GM18907 (cell line): ENCODE measurements around the gene XRN2.
"Not testable (repeated sequence)": the region's sequence is repeated elsewhere in the genome, so short reads cannot be mapped to it uniquely, and the experiment has no call there.

Experiments
- ATAC-seq: cut with Tn5 transposase; IDR thresholded peaks from one replicate; pipeline ENCODE4 v1.9.1; 2021; ENCODE audit warnings: mild to moderate bottlenecking, moderate library complexity; ENCODE audit not compliant: unreplicated experiment

XRN2 gene

DNA sequence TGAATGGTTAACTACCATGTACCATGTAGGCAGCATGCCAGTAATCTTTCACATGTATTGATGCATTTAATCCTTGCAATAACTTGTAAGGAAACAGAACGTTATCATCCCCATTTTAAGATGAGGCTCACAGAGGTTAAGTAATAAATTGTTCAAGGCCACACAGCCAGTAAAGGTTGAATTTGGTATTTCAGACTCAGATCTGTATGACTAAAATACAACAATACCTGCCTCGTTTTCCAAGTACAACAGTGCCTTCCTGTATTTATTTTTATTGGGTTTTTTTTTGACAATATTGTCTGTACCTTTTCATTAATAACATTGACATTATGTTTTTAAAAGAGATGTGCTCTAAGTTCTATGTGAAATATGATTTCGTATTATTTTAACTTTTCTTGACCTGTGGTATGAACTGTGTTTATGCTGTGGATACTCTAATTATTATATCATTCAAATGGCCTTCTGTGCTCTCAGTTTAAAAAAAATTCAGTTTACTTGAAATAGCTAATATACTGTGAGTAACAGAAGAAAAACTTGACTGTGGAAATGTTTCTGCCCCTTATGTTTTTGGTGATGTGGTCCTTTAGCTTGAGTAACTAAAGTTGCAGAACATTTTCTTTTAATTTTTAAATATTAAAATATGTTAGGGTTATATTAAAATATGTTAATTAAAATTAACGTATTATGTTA lies 39.7 kb downstream of the XRN2 start:
- ATAC-seq, result no peak

DNA sequence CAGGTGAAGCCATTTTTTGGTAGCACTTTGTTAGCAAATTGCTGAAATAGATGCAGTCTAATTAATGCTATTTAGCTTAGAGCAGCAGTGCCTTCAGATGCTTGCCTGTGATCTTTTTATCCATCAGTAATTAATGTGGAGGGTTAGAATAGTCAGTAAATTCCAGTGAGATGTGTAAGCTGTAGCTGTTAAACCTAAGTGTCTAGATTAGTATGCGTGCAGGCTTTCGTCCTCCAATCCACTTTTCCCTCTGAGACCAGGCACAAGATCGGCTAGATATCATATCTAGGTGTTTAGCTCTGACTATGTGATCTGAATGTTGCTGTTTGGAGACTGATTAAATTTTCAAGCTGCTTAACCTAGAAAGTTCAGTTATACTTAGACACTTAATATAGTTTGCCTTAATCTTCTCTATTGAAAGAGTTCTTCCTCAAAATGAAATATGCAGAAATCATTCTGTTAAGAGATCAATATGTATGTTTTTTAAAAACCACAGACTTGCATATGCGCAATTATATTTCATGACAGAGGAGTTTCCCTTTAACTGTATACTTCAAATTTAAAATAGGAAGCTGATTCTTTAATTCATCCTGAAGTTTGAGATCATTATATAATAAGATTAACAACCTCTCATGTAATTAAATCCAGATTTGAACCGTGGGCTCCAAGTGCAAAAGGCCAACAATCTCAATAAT lies 41.2 kb downstream of the XRN2 start:
- ATAC-seq, result no peak

DNA sequence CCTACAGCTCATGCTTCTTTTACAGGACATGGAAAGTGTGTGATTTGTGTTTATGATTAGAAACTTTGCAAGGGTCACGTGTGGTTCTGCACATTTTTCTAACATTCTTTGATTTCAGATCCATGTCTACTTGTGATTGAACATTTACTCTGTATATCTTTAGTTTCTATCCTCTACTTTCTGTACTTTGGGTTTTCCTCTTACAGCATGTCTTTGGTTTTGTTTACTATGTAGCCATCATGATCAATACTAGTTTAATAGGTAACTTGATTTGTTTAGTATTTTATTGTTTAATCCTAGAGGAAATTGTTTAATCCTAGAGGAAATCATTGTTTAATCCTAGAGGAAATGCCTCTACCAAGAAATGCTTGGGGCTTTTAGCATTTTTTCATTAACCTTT lies 41.8 kb downstream of the XRN2 start:
- no peak for ATAC-seq

DNA sequence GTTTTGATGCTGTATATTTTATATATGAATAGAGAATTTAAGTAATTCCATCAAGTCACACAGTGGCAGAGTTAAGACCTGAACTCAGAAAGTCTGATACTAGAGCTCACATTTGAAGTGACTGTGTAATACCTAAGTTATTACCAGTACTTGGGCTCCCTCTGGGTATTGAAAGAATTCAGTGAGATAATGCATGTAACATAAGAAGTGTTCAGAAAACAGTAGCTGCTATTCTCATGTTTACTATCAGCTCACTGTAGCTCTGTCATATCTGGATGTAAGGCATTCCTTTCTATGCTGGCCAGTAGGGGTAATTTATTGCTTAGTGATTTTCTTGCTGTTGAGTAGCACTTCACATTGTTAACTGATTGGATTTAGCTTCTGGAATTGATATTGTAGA lies 49.6 kb downstream of the XRN2 start:
- ATAC-seq, result no peak

DNA sequence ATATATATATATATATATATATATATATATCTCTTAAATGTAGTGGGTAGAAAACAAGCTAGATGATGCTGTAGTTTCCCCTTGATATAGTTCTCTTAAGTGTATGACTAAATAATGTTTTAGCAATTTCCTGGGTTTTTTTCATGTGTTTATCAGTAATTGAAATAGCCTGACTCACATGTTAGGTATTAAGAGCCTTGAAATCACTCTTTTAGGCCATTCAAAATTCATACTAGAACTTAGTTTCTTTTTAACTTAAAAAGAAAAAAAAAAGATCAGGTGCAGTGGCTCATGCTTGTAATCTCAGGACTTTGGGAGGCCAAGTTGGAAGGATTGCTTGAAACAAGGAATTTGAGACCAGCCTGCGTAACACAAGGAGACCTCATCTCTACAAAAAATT lies 50.1 kb downstream of the XRN2 start:
- ATAC-seq, result no peak

DNA sequence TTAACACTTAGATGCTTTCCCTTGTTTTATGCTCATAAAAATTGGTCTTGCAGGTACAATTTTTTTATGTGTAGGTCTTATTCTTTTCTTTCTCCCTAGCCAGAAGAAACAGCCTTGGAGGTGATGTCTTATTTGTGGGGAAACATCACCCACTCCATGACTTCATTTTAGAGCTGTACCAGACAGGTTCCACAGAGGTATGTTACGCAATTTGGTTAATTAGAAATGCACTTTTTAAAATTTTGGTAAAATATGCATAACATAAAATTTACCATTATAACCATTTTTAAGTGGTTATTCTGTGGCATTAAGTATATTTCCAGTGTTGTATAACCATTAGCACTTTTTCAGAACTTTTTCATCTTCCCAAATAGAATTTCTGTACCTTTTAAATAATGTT lies 52.9 kb downstream of the XRN2 start:
- no peak for ATAC-seq

DNA sequence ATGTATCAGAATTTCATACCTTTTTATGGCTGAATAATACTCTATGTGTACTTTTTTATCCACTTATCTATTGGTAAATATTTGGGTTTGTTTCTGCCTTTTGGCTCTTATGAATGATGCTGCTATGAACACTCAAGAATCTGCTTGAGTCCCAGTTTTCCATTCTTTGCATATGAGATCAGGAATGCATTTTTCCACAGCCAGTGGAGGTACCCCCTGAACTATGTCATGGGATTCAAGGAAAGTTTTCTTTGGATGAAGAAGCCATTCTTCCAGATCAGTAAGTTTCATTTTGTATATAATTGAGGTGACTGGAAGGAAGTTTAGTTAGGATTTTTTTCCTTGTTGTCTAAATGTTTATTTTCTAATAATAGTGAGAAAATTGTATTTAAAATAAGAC lies 53.3 kb downstream of the XRN2 start:
- ATAC-seq, result no peak

DNA sequence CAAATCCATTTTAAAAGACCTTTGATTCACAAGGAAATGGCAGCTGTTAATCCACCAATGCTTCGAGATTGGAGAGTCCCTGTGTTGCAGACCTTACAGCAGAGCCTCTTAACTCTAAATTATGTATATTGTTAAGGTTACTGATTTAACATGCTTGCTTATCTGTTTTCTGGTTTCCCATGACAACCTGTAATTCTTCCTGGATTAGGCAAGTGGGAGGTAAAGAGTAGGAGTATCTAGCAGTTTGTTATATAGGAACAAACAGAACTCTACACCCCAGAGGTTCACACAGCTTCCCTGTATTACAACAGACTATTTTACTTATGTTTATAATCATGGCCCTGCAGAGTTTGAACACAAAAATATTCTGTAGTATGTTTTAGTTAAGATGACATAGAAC lies 54.7 kb downstream of the XRN2 start:
- ATAC-seq, result no peak

DNA sequence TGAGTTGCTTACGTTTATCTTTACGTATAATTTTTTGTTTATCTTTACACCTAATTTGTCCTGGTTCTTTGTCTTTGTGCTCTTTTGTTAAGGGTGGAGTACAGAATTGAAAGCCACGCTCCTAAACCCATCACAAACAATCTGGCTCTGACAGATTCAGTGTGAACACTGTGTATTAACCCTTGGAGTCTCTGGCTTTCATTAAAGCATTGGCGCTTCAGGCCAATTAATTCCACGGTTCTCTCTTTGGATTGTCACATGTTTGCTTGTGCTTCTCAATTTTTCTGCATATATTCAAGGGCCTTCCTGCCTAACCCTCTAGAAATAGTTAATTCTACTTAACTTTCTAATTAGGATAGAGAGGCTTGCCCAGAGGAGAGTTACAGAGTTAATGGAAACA lies 55.6 kb downstream of the XRN2 start:
- ATAC-seq, result no peak

DNA sequence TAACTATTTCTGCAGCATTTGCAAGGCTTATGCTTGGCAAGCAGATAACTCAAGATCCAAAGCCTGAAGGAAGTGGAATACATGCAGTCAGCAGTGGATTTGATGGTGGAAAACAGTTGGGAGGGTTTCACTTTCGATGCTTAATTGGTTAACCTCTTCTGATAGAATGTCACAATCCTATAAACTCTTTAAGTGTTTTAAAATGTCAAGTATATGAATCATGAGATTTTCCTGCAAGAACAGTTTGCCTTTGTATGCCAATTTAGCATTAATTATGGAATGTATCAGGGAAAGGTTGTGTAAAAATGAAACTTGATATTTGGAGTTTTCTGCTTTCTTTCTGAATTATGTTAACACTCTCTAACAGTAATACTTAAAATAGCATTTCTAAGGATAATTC lies 57.6 kb downstream of the XRN2 start:
- ATAC-seq, result no peak

DNA sequence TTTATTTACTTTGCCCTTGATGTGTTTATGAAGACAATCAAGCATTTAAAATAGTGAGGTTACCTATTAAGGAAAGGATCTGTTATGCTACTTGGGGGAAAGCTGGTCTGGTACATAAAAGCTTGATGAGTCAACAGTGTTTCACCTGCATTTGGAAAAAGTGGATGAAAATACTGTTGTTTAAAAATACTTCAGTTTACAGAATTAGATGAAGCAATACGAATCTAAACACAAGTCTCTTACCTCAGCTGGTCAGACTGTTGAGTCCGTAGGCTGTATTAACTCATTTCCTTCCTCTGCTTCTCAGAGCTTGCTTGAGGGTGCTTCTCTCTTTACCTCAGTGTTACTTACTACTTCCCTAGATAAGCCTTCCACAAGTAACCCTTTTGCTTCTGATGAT lies 58.1 kb downstream of the XRN2 start:
- no peak for ATAC-seq

DNA sequence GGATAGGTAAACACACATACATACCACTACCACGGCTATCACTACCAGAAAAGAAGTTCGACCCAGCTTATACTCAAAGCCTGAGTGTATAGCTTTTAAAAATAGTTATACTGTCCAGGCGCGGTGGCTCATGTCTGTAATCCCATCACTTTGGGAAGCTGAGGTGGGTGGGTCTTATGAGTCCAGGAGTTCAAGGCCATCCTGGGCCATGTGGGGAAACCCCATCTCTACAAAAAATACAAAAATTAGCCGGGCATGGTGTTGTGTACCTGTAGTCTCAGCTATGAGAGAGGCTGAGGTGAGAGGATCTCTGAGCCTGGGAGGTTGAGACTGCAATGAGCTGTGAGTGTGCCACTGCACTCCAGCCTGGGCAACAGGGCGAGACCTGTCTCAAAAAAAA lies 61.3 kb downstream of the XRN2 start:
- no peak for ATAC-seq

DNA sequence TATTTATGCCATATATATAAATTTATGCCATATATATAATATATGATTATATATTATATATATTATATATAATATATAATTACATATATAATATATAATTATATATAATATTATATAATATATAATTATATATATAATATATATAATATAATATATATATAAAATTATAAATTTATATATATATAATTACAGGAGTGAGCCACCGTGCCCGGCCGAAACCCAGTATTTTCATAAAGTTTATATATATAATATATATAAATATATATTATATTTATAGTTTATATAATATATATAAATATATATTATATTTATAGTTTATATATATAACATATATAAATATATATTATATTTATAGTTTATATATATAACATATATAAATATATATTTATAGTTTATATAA lies 62.6 kb downstream of the XRN2 start:
- no peak for ATAC-seq

DNA sequence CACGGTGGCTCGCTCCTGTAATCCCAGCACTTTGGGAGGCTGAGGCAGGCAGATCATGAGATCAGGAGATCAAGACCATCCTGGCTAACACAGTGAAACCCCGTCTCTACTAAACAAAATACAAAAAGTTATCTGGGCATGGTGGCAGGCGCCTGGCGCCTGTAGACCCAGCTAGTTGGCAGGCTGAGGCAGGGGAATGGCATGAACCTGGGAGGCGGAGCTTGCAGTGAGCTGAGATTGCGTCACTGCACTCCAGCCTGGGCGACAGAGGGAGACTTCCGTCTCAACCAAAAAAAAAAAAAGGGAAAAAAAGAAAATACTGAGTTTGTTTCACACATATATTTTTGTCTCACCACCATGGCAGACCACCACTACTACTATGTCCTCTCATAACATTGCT lies 63.1 kb downstream of the XRN2 start:
- ATAC-seq, result not testable (repeated sequence)

DNA sequence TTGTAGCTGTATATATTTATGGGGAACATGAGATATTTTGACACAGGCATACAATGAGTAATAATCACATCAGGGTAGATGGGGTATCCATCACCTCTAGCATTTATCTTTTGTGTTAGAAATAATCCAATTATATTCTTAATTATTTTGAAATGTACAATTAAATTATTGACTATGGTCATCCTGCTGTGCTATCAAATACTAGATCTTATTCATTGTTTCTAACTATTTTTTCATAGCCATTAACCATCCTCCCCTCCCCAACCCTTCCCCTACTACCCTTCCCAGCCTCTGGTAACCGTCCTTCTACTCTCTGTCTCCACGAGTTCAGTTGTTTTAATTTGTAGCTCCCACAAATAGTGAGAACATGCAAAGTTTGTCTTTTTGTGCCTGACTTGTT lies 65.7 kb downstream of the XRN2 start:
- no peak for ATAC-seq

DNA sequence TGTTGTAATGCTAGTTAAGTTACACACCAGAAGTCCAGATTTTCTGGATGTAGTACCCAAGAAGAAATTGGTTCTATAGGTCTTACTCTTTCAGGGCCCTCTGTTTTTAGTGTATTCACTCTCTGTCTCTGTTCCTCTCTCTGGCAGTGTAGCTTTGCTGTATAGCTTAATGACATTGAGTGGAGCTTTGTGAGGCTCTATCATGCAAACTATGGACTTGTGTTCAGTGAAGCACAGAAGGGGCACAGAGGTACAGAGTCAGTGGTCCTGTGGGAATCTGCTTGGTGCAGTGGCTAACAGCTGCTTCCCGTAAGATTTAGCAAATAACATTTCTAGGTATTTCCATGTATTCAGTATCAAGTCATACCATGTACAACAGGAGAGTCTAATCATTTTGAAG lies 68.1 kb downstream of the XRN2 start:
- ATAC-seq, result no peak

DNA sequence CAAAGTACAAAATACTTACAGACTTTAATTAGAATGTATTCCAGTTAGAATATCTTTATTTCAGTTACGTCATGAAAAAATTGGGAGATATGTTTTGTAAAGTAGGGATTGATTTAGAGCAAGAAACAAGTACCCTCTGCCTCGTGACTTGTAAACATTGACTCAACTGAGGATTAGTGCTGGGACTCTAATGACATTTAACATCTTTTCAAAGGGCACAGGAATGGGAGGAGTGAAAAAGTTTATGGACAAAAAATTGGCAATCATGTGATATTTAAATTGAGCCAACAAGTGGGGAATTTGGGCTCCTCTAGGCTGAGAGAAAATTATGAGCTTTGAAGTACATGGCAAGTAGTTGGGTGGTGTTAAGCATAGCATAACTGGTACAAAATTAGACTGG lies 68.9 kb downstream of the XRN2 start:
- no peak for ATAC-seq

DNA sequence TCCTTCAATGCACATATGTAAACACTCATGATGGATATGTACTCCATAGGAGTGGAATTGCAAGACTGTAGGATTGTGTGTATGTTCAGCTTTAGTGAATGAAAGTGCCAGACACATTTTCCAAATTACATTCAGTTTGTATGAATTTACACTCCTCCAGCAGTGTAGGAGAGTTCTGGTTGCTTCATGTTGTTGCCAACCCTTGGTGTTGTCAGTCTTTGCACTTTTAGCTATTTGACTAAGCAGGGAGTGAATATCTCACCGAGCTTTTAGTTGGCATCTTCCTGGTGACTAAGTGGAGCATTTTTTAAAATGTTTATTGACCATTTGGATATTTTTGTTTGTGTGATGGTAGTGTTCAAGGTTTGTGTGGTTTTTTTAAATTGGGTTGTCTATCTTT lies 70.3 kb downstream of the XRN2 start:
- no peak for ATAC-seq

DNA sequence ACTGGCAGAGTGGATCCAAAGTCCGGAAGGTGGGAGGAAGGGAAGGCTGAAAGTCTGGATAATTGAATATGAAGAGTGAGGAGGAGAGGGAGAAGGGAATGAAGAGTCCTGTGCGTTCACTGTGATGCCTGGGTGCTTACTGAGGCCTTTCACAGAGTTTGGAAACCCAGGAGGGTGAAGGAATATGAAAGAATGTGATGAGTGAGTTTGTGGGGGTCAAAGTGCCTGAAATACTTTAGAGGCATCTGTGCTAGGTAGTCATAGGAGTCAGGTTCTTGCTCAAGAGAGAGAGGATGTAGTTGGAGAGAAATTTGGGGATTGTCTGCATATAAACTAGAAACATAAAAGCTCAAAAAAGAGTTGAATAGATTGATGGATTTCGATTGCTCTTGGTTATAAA lies 73.5 kb downstream of the XRN2 start:
- ATAC-seq, result no peak

DNA sequence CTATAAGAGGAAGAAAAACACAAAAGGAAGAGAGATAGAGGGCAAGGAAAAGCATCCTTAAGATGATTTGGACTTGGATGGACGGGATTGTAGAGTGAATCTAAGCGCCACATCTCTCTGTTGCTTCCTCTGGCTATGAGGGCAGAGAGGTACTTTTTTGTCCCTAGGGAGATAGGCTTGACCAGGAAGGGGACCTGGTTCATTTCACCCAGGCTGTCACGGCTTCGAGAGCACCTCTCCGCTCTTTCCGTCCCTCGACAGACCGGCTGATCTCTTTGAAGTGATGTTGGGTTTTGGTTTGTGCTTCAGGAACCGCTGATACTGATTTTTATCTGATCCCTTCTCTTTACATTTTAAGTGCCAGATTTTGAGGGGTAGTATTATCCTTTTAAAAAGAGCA lies 74.6 kb downstream of the XRN2 start:
- no peak for ATAC-seq

DNA sequence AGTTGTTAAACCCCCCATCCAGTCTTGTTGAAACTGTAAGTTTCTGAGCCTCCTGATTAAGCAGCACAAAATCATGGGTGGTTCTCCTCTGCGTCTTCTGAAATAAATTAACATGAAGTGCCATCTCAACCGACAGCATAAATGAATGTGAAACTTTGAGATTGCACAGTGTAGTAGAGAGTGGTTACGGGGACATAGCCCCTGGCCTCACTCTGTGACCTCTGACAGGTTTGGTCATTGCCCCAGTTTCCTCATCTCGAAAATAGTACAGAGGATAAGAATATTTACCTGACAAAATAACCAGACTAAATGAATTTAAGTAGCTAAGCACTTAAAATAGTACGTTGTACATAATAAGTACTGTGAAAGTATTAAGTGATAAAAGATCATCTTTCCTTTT lies 75.1 kb downstream of the XRN2 start:
- no peak for ATAC-seq

DNA sequence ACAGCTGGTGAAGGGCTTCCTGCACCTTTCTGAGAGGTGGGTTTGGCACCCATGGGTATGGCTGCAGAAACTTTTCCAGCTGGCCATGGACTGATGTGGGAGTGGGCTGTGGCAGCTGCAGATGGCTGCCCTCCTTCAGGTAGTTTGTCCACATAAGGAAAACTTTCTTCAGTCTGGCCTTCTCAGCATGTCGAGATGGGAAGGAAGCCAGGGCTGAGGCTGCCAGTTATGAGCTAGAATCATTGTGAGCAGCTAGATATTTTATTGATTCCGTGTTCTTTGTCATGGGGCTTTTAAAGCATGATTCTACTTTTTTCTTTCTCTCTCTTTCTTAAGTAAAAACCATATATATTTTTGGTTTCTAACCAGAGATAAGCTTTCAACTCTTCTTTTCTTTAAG lies 77.6 kb downstream of the XRN2 start:
- ATAC-seq, result no peak

DNA sequence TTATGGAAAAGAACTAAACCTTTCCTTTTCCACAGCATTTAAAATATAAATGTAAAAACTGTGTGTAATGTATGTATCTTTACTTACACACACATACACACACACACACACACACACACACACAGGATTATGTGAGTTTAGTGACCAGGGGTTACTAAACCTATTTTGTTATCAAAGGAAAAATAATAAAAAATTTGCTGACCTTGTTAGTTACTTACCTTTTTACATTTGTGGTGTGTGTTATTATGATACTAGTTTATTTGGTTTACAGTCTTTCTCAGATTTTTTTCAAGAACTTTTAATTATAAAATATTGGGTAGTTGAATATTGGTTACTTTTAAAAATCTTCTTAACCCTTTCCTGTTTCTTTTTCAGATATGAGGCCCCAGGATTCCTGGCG lies 78.5 kb downstream of the XRN2 start:
- no peak for ATAC-seq
